Left lung (tissue), 10 donors: ENCODE measurements around the gene C10orf67. TPM values are rescaled to one million over a fixed set of nuclear protein-coding genes. Genes with fewer than 3 reads are reported as not detected.
"Not testable (repeated sequence)": the region's sequence is repeated elsewhere in the genome, so short reads cannot be mapped to it uniquely, and the experiment has no call there.

ENCODE experiments used
- ATAC-seq: fragments of 200-7000 bp; cut with Tn5 transposase; one replicate; pipeline ENCODE4 v1.9.1; 2020; ENCODE audit warnings: moderate library complexity
- DNase-seq, 4 donors: peaks; one replicate each; pipeline ENCODE4 v3.0.0-alpha.2; 2013 to 2020
- H3K27ac ChIP-seq, 2 donors: fragments of 200-600 bp; sonication (generic) in 1 of 2; one replicate each; pipeline versions ENCODE4 v1.5.0 to v1.8.0; 2020 to 2021
- H3K27me3 ChIP-seq, 2 donors: fragments of 200-600 bp; sonication (generic) in 1 of 2; one replicate each; pipeline versions ENCODE4 v1.5.0 to v1.8.0; 2020 to 2021
- H3K36me3 ChIP-seq, 2 donors: fragments of 200-600 bp; sonication (generic) in 1 of 2; one replicate each; pipeline versions ENCODE4 v1.5.0 to v1.8.0; 2020 to 2021
- H3K4me1 ChIP-seq, 2 donors: fragments of 200-600 bp; one replicate each; pipeline ENCODE4 v1.8.0; 2021
- H3K4me3 ChIP-seq, 2 donors: fragments of 200-600 bp; sonication (generic) in 1 of 2; one replicate each; pipeline versions ENCODE4 v1.5.0 to v1.8.0; 2020 to 2021; ENCODE audit warnings: mild to moderate bottlenecking in 1 of 2
- H3K9me3 ChIP-seq, 2 donors: fragments of 200-600 bp; sonication (generic) in 1 of 2; one replicate each; pipeline versions ENCODE4 v1.5.0 to v1.8.0; 2020 to 2021
- CTCF ChIP-seq, 2 donors: fragments of 200-600 bp; sonication (generic) in 1 of 2; IDR thresholded peaks; one replicate each; pipeline versions ENCODE4 v1.5.0 to v1.8.0; 2021; ENCODE audit warnings: antibody characterized with exemption in 2 of 2
- intact Hi-C, 2 donors: fragments of 100-400 bp; cut with DNase I; formaldehyde crosslinking; loops; one replicate each; pipeline versions ENCODE4 v1.11.2 to v1.14.2; 2022
- polyA plus RNA-seq, 6 donors: library from polyadenylated mRNA; unstranded; fragments of 120-200 nt; gene quantifications; one replicate each; pipeline ENCODE4 v1.2.1, GENCODE V29; 2013; ENCODE audit not compliant: insufficient read length in 6 of 6
- total RNA-seq, 2 donors: library from RNA; stranded (reverse); fragmentation: NEBNext Ultra II Directional; extraction: Animal tissue kit (Norgen Biotek cat#: 25700); gene quantifications; one replicate each; pipeline ENCODE4 v1.2.1, GENCODE V29; 2021
- donor health status: DM: no; HTN: yes; CAD: no.
- donor health status: DM: no; HTN: no; CAD: no.

The C10orf67 gene
- total and polyA plus RNA-seq, 8 donors: 0.29 to 0.93 (median 0.53) TPM

- peaks cover 0 to 3% of the 10 kb centered on the region in 2 donors for H3K27me3 ChIP-seq
- no peak overlapping the region for H3K4me3 ChIP-seq
- no peaks in the 10 kb centered on the region for H3K4me1 ChIP-seq
- DNase-seq (no peak), ATAC-seq (no peak)
- no peak for TF ChIP-seq CTCF (IDR thresholded peaks at IDR 0.05)
- H3K9me3 ChIP-seq: no peaks in the 10 kb centered on the region
- H3K27ac ChIP-seq: no peak overlapping the region
- H3K36me3 ChIP-seq: no peaks in the 10 kb centered on the region
- intact Hi-C loops: no loop called here
Measured at GRCh38 chr10:23253780-23254179, 90.8 kb downstream of the C10orf67 start.

- H3K27me3 ChIP-seq, H3K27ac ChIP-seq, H3K4me3 ChIP-seq, ATAC-seq, H3K4me1 ChIP-seq, H3K9me3 ChIP-seq, DNase-seq, H3K36me3 ChIP-seq, intact Hi-C loops: not testable (repeated sequence)
Measured at GRCh38 chr10:23252859-23253258, 91.7 kb downstream of the C10orf67 start.

- H3K9me3 ChIP-seq: peaks cover 0 to 18% of the 10 kb centered on the region in 2 donors
- H3K4me1 ChIP-seq, H3K36me3 ChIP-seq, H3K27ac ChIP-seq, intact Hi-C loops, H3K4me3 ChIP-seq, DNase-seq, H3K27me3 ChIP-seq, ATAC-seq: not testable (repeated sequence)
Measured at GRCh38 chr10:23241779-23242178, 102.8 kb downstream of the C10orf67 start.

- H3K9me3 ChIP-seq: peaks cover 0 to 2% of the 10 kb centered on the region in 2 donors
Measured at GRCh38 chr10:23238015-23238414, 106.6 kb downstream of the C10orf67 start.

GRCh38 chr10:23230582-23230981 is 114.0 kb downstream of the C10orf67 start:
- intact Hi-C loops: no loop called here

More at GRCh38 chr10:23238015-23238414, 106.6 kb downstream of the C10orf67 start:
- no peaks in the 10 kb centered on the region for H3K36me3 ChIP-seq
- intact Hi-C loops: no loop called here
- H3K4me3 ChIP-seq: no peak overlapping the region
- DNase-seq (no peak), ATAC-seq (no peak)
- H3K4me1 ChIP-seq: no peaks in the 10 kb centered on the region
- H3K27me3 ChIP-seq: no peaks in the 10 kb centered on the region
- TF ChIP-seq CTCF (IDR thresholded peaks at IDR 0.05): no peak
- H3K27ac ChIP-seq: no peak overlapping the region

GRCh38 chr10:23217471-23217870 is 127.1 kb downstream of the C10orf67 start:
- no peak for ATAC-seq

More at GRCh38 chr10:23230582-23230981, 114.0 kb downstream of the C10orf67 start:
- H3K9me3 ChIP-seq: no peaks in the 10 kb centered on the region
- no peak for TF ChIP-seq CTCF (IDR thresholded peaks at IDR 0.05)
- no peak for ATAC-seq
- no peaks in the 10 kb centered on the region for H3K27me3 ChIP-seq
- H3K36me3 ChIP-seq: no peaks in the 10 kb centered on the region
- no peak for DNase-seq
- H3K27ac ChIP-seq: no peak overlapping the region
- no peak overlapping the region for H3K4me3 ChIP-seq
- H3K4me1 ChIP-seq: no peaks in the 10 kb centered on the region

More at GRCh38 chr10:23217471-23217870, 127.1 kb downstream of the C10orf67 start:
- Histone ChIP-seq H3K4me3 (no peak overlapping the region), H3K4me1 (no peaks in the 10 kb centered on the region), H3K27ac (no peak overlapping the region), H3K36me3 (no peaks in the 10 kb centered on the region), H3K9me3 (no peaks in the 10 kb centered on the region), H3K27me3 (peaks cover 0 to 10% of the 10 kb centered on the region in 2 donors)
- no peak for DNase-seq
- intact Hi-C loops: no loop called here
- TF ChIP-seq CTCF (IDR thresholded peaks at IDR 0.05): no peak
